NCI-H2081 treated with DMSO at 0.1 percent for 48 hours (cell line): ENCODE results near the gene QSER1.
A peak's percentile ranks its signal among the peaks of the same experiment; 100 is the strongest.

Experiments used
- DNase-seq: peaks from one replicate; lab custom pipeline; 2025; lab: John Stamatoyannopoulos, UW

The QSER1 gene

GRCh38 chr11:32890843-32891656 is 1.6 kb upstream of the QSER1 start:
- DNase-seq = peak; percentile 51

DNA sequence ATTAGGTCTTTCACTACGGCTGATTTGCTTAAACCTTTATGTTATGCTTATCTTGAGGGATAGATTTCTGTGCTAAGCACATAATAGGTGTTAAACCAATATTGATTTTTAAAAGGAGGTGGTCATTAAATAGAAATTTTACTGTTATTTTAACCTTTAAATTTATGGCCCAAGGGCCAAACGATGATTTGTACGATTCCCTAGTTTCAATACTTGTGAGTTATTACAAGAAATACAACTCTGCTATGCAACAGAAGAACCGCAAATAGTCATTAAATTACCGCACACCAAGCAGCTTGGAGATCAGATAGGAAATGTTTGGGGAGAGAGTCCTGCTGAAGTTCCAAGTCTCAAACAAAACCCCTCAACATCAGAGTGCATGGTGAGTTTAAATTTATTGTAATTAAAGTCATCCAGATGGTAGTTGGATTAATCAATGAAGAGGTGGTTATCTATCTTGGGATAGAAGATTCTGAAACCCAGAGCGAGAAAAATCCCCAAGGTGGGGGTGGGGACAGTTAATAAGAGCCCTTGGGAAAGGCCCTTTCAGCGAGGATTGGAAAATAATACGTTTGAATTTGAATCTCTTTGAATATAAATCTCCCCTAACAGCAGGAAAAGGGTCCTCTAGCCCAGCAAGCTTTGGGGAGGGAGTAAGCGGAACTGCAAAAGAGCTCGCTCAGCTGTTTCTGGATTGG is 805 bp upstream of the QSER1 start:
- DNase-seq = peak; percentile 51

DNA sequence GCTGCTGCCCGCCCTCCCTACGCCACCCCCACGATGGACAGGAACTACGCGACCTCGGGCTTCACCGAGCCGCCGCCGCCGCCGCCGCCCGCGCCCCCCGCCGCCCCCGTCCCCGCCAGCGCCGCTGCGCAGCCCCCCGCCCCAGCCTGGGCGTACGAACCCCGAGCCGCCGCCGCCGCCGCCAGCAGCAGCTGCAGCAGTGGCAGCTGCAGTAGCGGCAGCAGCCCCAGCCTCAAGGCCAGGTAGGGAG is 407 bp downstream of the QSER1 start:
- no peak for DNase-seq

DNA sequence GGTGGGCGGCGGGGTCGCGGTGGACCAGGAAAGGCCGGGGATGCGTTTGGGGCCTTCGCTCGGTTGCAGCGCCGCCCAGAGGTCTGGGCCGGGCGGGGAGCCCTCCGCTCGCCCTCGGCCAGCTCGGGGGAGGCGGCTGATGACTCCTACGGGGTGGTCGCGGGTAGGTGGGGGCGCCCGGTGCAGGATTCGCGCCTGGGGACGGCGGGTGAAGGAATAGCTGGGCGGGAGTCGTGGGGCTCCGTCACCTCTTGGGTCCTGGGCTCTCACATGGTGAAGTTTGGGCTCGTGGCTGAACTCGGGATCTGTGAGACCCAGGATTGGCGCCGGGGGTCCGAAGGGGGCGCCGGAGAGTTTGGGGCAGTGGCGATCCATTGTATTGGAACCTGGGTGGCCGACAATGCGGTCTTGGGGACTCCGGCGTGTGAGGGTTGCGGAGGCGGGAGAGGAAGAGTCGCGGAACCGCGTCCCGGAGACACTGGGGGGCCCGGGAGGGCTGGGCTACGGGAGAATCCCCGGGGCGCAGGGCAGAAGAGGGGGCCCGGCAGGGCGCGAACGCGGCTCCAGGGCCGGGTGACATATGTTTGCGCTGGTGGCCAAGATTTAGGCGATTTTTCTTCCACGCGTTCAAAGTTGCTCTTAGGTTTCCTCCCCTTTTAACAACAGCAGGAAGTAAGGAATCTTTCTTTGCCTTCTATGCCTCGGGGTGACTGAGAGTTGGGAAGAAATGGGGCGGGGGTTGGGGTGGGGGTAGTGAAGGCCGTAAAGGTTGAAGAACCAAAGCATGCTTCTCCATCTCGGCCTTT is 935 bp downstream of the QSER1 start:
- DNase-seq = no peak

DNA sequence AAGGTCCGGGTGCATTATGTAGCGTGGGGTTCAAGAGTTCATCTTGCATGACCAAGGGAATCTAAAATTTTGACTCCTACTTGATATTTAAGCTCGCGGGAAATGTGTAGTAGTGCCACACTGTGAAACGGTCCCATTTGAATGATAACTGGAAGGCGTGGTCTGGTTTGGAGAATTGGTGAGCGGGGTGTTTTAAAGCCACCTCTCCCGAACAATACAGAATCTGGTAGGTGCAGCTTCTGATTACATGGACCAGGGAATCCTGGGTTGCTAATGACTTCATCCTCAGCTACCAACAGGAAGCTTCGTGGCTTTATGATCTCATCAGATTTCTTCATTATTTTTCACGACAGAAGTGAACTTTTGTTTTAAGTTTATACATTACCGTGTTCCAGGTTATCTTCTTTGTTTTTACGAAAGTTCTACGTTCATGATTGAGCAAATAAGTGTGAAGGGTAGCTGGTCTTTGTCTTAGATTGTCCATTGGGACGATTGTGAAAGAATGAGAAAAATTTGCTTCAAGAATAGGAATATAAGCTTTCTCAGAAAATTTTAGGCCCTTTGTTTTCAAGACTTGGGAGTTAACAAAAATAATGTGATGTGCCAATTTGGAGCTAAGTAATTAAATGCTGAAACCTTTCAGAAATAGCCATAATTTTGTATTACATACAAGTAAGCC is 1.7 kb downstream of the QSER1 start:
- DNase-seq = peak; percentile 82

DNA sequence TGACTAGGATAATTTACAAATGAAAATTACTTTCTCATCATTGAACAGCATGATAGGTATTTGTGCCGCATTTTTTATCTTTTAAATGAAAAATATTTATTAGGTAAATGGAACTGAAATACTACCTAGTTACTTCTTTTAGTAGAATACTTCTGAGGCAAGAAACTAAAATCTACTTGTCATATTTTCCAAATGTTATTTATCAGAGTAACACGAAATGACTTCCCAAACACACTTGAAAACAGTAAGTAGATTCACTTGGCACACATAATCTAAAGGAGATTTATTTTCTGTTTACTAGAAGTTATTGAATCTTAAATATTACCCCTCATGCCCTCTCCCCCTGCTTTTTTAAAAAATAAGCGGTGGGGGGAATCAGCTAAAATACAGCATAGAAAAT is 2.3 kb downstream of the QSER1 start:
- no peak for DNase-seq

- no peak for DNase-seq
These were observed 2.9 kb downstream of the QSER1 start for GRCh38 chr11:32895471-32895870.

- DNase-seq = no peak
These were observed 4.5 kb downstream of the QSER1 start for GRCh38 chr11:32897103-32897502.

DNA sequence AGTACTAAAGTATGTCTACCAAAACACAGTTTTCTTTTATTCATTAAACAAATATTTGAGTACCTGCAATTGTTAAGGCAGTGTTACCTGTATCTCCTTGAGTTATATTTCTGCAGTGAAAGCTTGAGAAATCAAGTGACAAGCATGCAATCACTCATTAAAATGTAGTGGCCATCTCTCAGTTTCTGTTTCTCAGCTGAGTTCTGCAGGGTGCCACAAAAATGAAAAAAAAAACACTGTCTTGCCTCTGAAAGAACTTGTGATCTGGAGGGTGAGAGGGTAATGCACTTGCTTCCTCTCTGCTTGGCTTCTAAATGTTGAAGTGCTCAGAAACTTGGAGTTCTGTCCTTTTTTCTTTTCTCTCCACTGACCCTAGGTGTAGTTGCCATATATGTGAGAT is 6.8 kb downstream of the QSER1 start:
- no peak for DNase-seq

DNA sequence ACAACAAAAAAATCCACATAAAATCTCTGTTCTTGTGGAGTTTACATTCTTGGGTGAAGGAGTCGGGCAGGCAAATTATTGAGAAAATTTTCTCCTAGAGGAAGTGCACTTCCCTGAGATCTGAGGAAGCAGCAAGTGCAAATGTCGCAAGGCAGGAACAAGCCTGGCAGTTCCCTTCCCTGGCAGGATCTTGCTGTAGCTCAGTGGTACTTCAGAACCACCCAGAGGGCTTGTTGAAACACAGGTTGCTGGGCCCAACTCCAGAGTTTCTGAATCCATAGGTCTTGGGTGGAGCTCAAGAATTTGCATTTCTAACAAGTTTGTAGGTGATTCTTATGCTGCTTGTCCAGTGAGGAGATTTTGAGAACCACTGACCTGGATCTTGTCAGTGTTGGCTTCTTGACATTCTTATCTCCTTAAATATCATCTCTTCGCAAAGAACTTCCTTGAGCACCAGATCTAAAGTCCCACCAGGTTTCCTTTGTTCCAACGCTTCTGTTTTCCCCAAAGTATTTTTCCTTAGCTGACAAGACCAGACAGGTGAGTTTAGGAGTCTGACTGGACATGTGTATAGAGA is 9.6 kb downstream of the QSER1 start:
- DNase-seq = no peak

DNA sequence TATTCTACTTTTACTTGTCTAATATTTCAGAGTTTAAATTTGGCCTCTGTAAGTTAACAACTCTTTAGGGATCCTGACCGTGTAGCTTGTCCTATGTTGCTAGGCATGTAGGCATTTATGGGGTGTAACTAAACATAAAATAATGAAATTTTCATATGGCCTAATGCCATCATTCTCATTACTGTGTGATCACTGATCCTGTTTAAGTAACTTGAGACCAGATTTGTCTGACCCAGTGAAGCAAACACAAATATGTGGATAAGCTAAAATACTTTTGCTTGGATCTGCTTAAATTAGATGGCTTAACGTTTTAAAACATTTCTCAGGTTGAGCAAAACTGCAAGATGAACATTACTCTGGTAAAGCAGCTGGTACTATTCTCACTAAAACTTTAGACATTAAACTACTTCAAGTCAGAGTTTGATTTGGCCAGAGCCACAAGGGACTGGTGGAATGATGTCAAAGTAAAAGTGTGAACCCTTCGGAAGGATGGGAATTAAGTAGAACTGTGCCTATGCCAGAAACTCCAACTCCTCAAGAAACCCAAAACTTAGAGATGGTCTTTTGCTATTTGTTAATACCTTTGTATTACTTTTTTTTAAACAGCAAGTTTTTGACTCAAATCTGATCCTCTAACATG is 12.5 kb downstream of the QSER1 start:
- no peak for DNase-seq

- DNase-seq = no peak
These were observed 16.0 kb downstream of the QSER1 start for GRCh38 chr11:32908619-32909018.

GRCh38 chr11:32911413-32911812 is 18.8 kb downstream of the QSER1 start:
- no peak for DNase-seq

- no peak for DNase-seq
These were observed 20.8 kb downstream of the QSER1 start for GRCh38 chr11:32913445-32913844.

DNA sequence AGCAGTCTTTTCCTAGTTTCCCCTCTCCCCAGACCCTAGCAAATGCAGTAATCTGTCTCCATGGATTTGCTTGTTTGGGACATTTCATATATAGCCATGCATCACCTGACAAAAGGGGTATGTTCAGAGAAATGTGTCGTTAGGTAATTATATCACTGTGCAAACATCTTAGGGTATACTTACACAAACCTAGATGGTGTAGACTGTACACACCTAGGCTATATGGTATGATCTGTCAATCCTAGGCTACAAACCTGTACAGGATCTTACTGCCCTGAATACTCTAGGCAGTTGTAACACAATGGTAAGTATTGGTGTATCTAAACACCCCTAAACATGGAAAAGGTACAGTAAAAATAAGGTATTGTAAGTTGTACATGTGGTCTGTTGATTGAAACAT is 23.8 kb downstream of the QSER1 start:
- no peak for DNase-seq

- DNase-seq = no peak
These were observed 24.4 kb downstream of the QSER1 start for GRCh38 chr11:32916994-32917393.

GRCh38 chr11:32918427-32918826 is 25.8 kb downstream of the QSER1 start:
- no peak for DNase-seq

GRCh38 chr11:32919338-32919737 is 26.7 kb downstream of the QSER1 start:
- DNase-seq = no peak

GRCh38 chr11:32920570-32920969 is 28.0 kb downstream of the QSER1 start:
- no peak for DNase-seq

- no peak for DNase-seq
These were observed 28.6 kb downstream of the QSER1 start for GRCh38 chr11:32921204-32921603.

GRCh38 chr11:32931606-32932005 is 39.0 kb downstream of the QSER1 start:
- DNase-seq = no peak

DNA sequence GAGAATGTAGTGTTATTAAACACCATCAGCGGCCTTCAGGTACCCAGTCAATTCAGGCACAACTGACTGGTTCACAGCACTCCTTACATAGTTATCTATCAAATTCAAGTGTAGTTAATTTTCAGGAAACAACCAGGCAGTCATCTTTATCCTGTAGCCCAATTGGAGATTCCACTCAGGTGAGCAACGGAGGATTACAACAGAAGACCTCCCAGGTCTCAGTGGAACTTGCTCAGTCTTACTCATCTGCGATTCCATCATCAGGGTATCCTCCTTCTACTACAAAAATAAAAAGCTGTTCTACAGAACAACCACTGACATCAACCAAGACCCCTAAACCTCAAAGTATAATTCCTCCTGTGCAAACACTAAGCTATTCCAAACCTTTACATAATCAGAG is 39.6 kb downstream of the QSER1 start:
- no peak for DNase-seq
